Stimulated activated naive CD8-positive, alpha-beta T cell treated with anti-CD3 and anti-CD28 coated beads, Interleukin-15, Interleukin-2, amounts not matched to agents 100 ng/mL and 50 ng/mL, for 24 hours (primary cell): ENCODE measurements around the gene OPCML.

ENCODE experiments used
- H3K27ac Mint-ChIP-seq: one replicate; pipeline ENCODE4 v1.8.0; 2021; ENCODE audit warnings: mild to moderate bottlenecking, mixed read lengths
- H3K27me3 Mint-ChIP-seq: one replicate; pipeline ENCODE4 v1.8.0; 2021; ENCODE audit warnings: mixed read lengths
- H3K36me3 Mint-ChIP-seq: one replicate; pipeline ENCODE4 v1.8.0; 2021; ENCODE audit warnings: low read depth, mixed read lengths
- H3K4me1 Mint-ChIP-seq: one replicate; pipeline ENCODE4 v1.8.0; 2021; ENCODE audit warnings: low read depth, mixed read lengths
- H3K4me3 Mint-ChIP-seq: one replicate; pipeline ENCODE4 v1.8.0; 2021; ENCODE audit warnings: mild to moderate bottlenecking, mixed read lengths
- H3K9me3 Mint-ChIP-seq: one replicate; pipeline ENCODE4 v1.8.0; 2021; ENCODE audit warnings: mixed read lengths

Gene OPCML

DNA sequence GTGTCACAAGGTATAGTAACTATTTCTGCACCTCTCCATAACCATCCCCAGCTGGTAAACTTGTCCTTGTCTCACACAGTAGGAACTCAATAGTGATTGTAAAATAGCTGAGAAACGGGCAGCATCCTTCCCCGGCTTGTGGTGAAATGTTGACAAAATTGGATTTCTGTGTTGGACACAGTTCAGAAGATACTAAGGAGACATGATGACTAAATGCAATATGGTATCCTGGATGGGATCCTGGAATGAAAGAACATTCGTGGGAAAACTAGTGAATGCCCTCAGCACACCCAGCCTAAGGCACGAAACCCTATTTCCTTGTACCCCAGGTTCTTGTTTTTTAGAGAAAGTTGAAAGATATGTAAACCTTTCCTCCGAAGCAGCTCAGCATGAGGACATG is 18.8 kb upstream of the OPCML start:
- H3K4me1 Mint-ChIP-seq, result no peaks in the 10 kb centered on the region
- H3K4me3 Mint-ChIP-seq, result no peak overlapping the region
- no peak overlapping the region for H3K27ac Mint-ChIP-seq
- no peaks in the 10 kb centered on the region for H3K36me3 Mint-ChIP-seq
- no peaks in the 10 kb centered on the region for H3K9me3 Mint-ChIP-seq
- no peaks in the 10 kb centered on the region for H3K27me3 Mint-ChIP-seq

GRCh38 chr11:133549826-133550225 is 17.5 kb upstream of the OPCML start:
- Mint-ChIP-seq H3K4me3 (no peak overlapping the region), H3K9me3 (no peaks in the 10 kb centered on the region), H3K36me3 (no peaks in the 10 kb centered on the region), H3K27me3 (no peaks in the 10 kb centered on the region), H3K4me1 (no peaks in the 10 kb centered on the region), H3K27ac (no peak overlapping the region)

GRCh38 chr11:133548641-133549040 is 16.3 kb upstream of the OPCML start:
- H3K4me3 Mint-ChIP-seq, result no peak overlapping the region
- H3K27ac Mint-ChIP-seq, result no peak overlapping the region
- H3K4me1 Mint-ChIP-seq, result no peaks in the 10 kb centered on the region
- H3K9me3 Mint-ChIP-seq, result no peaks in the 10 kb centered on the region
- H3K36me3 Mint-ChIP-seq, result no peaks in the 10 kb centered on the region
- no peaks in the 10 kb centered on the region for H3K27me3 Mint-ChIP-seq

DNA sequence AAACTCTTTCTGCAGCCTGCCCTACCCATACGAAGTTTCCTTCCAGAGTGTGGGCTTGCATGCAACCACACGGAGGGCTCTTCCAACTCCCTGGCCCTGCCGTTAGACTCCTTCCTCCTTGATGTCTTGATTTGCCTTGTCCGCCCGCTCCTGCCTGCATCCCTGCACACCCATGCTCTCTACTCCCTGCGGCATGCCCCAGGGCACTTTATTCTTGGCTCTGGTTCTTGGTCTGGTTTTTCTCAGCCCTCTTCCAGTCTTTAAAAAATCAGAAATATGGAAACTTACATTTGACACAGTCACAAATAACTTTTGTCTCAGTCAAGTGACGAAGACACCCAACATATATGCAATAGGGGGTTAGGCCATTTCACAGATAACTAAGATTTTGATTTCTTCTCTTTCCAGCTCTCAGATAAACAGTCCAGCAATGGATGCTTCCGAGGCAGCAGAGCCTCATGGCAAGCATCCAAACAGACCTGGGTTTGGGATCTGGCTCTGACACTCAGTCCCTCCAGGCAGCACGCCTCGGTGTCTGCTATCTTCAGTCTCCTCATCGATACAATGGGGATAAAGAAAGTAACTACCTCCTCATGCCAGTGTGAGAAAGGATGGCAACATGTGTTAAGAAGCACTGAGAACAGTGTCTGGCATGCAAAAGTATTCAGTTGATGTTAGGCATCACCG is 15.7 kb upstream of the OPCML start:
- Mint-ChIP-seq H3K36me3 (no peaks in the 10 kb centered on the region), H3K27me3 (no peaks in the 10 kb centered on the region), H3K4me1 (no peaks in the 10 kb centered on the region), H3K9me3 (no peaks in the 10 kb centered on the region), H3K4me3 (no peak overlapping the region), H3K27ac (no peak overlapping the region)

DNA sequence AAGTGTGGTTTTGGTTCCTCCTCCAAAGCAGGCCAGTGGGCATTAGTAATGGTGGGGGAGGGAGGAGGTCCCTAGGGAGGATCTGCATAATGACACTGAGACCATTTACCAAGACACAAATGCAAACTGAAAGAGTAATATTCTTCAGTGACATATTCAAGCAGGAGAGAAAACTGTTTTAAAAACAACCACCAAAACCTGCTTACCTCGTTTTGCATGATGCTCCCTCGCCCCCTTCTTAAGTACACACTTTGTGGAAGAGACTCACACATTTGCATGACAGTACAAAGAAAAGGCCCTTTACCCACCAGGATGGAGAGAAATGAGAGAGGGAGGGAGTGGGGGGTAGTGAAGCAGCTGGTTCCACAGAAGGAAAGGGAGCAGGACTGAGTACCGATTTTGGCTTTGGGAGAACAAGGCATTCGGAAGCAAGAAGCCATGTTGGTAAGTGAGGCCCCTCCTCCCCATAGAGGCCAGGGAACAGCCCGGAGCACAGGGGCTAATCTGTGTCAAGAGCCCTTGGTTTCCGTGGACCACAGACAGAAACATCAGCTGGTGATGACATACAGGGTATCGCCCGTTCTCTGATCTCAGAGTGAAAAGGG is 13.0 kb upstream of the OPCML start:
- Mint-ChIP-seq H3K27me3 (no peaks in the 10 kb centered on the region), H3K4me1 (no peaks in the 10 kb centered on the region)

DNA sequence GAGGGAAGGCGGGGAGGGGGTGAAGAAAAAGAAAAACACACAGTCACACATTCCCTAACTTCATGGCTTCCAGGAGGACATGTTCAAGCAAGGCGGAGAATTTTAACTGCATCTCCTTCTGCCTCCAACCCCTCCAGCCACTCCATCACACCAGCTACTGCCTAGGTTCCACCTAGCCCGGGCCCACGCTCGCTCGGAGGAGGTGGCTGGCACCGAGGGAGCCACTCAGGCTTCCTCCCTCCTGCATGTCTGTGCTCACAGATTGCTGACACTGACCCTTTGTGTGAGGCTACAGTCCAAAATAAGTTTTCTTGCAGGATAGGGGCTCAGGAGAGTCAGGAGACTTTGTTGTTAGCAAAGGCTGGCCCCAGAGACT is 9.4 kb upstream of the OPCML start:
- no peaks in the 10 kb centered on the region for H3K36me3 Mint-ChIP-seq
- no peak overlapping the region for H3K27ac Mint-ChIP-seq
- H3K4me3 Mint-ChIP-seq, result no peak overlapping the region
- no peaks in the 10 kb centered on the region for H3K27me3 Mint-ChIP-seq
- H3K4me1 Mint-ChIP-seq, result no peaks in the 10 kb centered on the region
- H3K9me3 Mint-ChIP-seq, result peaks cover 4% of the 10 kb centered on the region

More for the DNA sequence above, 13.0 kb upstream of the OPCML start:
- H3K27ac Mint-ChIP-seq, result no peak overlapping the region
- H3K9me3 Mint-ChIP-seq, result no peaks in the 10 kb centered on the region
- no peaks in the 10 kb centered on the region for H3K36me3 Mint-ChIP-seq
- no peak overlapping the region for H3K4me3 Mint-ChIP-seq

DNA sequence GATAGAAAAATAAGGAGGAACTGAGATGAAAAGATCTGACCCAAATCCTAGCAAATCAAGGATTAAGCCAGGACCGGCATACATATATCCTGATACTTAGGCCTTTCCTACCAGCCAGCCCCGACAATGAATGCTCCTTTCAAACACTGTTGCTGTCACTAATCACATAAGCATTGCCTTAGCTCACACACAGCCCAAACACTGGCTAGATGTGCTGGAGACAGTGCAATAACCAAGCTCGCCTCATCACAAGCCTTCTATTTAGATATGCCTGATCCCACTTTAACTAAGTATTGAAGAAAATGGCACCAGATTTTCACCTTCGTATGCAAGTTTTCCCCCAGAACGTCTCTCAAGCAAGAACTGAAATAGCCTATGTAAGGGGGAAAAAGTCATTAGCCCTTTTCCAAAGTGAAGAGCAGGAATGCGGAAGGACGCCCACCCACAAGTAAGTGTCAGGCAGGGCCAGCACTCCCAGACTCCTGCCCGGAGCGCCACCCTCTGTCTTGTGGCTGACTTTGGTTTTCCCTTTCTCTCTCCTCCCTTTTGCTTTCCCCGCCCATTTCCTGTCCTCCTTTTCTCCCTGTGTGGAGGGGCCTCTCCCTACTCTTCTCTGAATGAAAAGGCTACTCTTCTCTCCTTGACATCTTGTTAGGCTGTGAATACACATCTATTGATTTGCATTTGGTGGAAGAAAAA is 8.9 kb upstream of the OPCML start:
- Mint-ChIP-seq H3K9me3 (peaks cover 4% of the 10 kb centered on the region), H3K4me1 (no peaks in the 10 kb centered on the region), H3K27ac (no peak overlapping the region), H3K36me3 (no peaks in the 10 kb centered on the region), H3K4me3 (no peak overlapping the region), H3K27me3 (no peaks in the 10 kb centered on the region)

GRCh38 chr11:133536198-133536597 is 3.9 kb upstream of the OPCML start:
- H3K4me3 Mint-ChIP-seq, result no peak overlapping the region
- no peaks in the 10 kb centered on the region for H3K36me3 Mint-ChIP-seq
- no peak overlapping the region for H3K27ac Mint-ChIP-seq
- H3K27me3 Mint-ChIP-seq, result peaks cover 16% of the 10 kb centered on the region
- H3K9me3 Mint-ChIP-seq, result peaks cover 4% of the 10 kb centered on the region
- no peaks in the 10 kb centered on the region for H3K4me1 Mint-ChIP-seq

GRCh38 chr11:133533205-133533604 is 904 bp upstream of the OPCML start:
- H3K4me1 Mint-ChIP-seq, result no peaks in the 10 kb centered on the region
- no peaks in the 10 kb centered on the region for H3K9me3 Mint-ChIP-seq
- H3K27me3 Mint-ChIP-seq, result peaks cover 39% of the 10 kb centered on the region
- H3K36me3 Mint-ChIP-seq, result no peaks in the 10 kb centered on the region
- H3K27ac Mint-ChIP-seq, result no peak overlapping the region
- no peak overlapping the region for H3K4me3 Mint-ChIP-seq

GRCh38 chr11:133531458-133531857 is 843 bp downstream of the OPCML start:
- H3K27me3 Mint-ChIP-seq, result peaks cover 39% of the 10 kb centered on the region
- H3K27ac Mint-ChIP-seq, result no peak overlapping the region
- no peak overlapping the region for H3K4me3 Mint-ChIP-seq

GRCh38 chr11:133530501-133530835 is 1.8 kb downstream of the OPCML start:
- peaks cover 38% of the 10 kb centered on the region for H3K27me3 Mint-ChIP-seq
- no peak overlapping the region for H3K27ac Mint-ChIP-seq
- H3K36me3 Mint-ChIP-seq, result no peaks in the 10 kb centered on the region
- H3K9me3 Mint-ChIP-seq, result no peaks in the 10 kb centered on the region
- no peak overlapping the region for H3K4me3 Mint-ChIP-seq
- H3K4me1 Mint-ChIP-seq, result no peaks in the 10 kb centered on the region

More at GRCh38 chr11:133531458-133531857, 843 bp downstream of the OPCML start:
- Mint-ChIP-seq H3K9me3 (no peaks in the 10 kb centered on the region), H3K36me3 (no peaks in the 10 kb centered on the region), H3K4me1 (no peaks in the 10 kb centered on the region)

DNA sequence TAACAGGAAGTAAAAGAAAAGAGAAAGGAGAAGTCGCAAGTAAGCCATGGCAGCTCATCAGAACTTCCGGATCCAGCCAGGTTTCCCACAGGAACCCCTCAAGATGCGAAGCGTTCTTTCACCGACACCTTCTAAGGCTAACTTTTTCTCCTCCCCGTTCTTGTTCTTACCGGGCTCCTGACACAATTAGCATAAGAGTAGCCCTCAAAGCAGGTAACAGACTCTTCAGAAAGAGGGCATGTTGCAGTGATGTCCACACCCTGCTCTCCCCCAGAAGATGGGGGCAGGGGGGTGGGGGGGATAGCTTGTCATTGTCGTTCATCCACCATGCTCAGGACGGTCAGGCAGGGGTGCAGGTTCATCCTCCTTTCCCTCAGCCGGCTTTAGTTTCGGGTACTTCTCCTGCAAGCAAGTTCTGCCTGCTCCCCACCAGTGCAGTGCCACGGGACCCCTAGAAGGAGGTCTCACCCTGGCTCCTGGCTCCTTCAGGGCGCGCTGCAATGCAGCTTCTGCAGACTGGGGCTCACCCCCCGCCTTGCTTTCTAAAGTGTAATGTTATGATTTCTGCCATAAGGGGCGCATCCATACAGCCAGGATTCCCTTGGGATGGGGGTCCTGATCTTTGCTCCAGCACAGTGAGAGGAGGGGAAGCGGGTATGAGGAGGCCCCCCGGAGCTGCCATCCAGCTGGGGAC is 2.3 kb downstream of the OPCML start:
- no peaks in the 10 kb centered on the region for H3K9me3 Mint-ChIP-seq
- peaks cover 36% of the 10 kb centered on the region for H3K27me3 Mint-ChIP-seq
- H3K27ac Mint-ChIP-seq, result no peak overlapping the region
- H3K4me3 Mint-ChIP-seq, result no peak overlapping the region
- no peaks in the 10 kb centered on the region for H3K4me1 Mint-ChIP-seq
- H3K36me3 Mint-ChIP-seq, result no peaks in the 10 kb centered on the region

- H3K9me3 Mint-ChIP-seq, result no peaks in the 10 kb centered on the region
- H3K27me3 Mint-ChIP-seq, result peaks cover 30% of the 10 kb centered on the region
- H3K36me3 Mint-ChIP-seq, result no peaks in the 10 kb centered on the region
- no peak overlapping the region for H3K4me3 Mint-ChIP-seq
- no peak overlapping the region for H3K27ac Mint-ChIP-seq
- H3K4me1 Mint-ChIP-seq, result no peaks in the 10 kb centered on the region
Observed at GRCh38 chr11:133526790-133527189, 5.5 kb downstream of the OPCML start.

DNA sequence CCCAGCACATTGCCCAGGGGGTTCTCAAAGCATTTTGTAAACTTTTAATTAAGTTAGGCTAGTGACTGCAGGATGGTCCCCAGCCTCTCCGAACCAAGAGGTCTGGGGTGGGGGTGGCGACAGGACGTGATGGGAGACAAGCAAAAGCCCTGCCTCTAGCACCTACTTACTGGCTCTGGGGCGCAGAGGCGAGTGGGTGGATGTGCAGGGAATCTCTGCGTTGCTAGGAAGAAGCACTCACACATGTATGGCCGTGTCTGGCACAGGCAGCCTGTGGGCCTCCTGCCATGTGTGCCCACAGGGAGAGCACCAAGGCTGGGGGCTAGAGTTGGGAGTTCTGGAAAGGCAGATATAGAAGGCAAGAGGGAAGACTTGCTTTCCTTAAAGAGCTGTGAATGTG is 6.3 kb downstream of the OPCML start:
- Mint-ChIP-seq H3K36me3 (no peaks in the 10 kb centered on the region), H3K27ac (no peak overlapping the region), H3K4me3 (no peak overlapping the region), H3K4me1 (no peaks in the 10 kb centered on the region), H3K27me3 (peaks cover 21% of the 10 kb centered on the region), H3K9me3 (no peaks in the 10 kb centered on the region)

GRCh38 chr11:133524488-133524887 is 7.8 kb downstream of the OPCML start:
- H3K36me3 Mint-ChIP-seq, result no peaks in the 10 kb centered on the region
- no peaks in the 10 kb centered on the region for H3K4me1 Mint-ChIP-seq
- no peak overlapping the region for H3K4me3 Mint-ChIP-seq
- no peak overlapping the region for H3K27ac Mint-ChIP-seq
- no peaks in the 10 kb centered on the region for H3K9me3 Mint-ChIP-seq
- H3K27me3 Mint-ChIP-seq, result peaks cover 12% of the 10 kb centered on the region
